A549 treated with AZD9567 at 1 μM for 4 hours (cell line): ENCODE results near the gene SPINT2. TPM values are rescaled to one million over a fixed set of nuclear protein-coding genes. Genes with fewer than 3 reads are reported as not detected.

Experiments
- total RNA-seq: library from RNA; stranded (reverse); fragments of 200-300 nt; extraction: Qiagen RNA extraction; gene quantifications from 5 replicates; pipeline ENCODE4 v1.2.3, GENCODE V29; 2022; ENCODE audit not compliant: insufficient read depth

The SPINT2 gene, protein sequence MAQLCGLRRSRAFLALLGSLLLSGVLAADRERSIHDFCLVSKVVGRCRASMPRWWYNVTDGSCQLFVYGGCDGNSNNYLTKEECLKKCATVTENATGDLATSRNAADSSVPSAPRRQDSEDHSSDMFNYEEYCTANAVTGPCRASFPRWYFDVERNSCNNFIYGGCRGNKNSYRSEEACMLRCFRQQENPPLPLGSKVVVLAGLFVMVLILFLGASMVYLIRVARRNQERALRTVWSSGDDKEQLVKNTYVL
- total RNA-seq, result 239 to 344 TPM (median 322 TPM) in 5 replicates

GRCh38 chr19:38264486-38265212 is at the start of gene SPINT2:
SPINT2 (plus strand) TSS chr19:38264573; CDS start chr19:38264893, 320 bp downstream.

GRCh38 chr19:38224014-38224862 is 40.1 kb upstream of the SPINT2 start, which contains the start of gene DPF1:
DPF1 (minus strand) TSS chr19:38224222; CDS start chr19:38224142, 80 bp downstream.

DNA sequence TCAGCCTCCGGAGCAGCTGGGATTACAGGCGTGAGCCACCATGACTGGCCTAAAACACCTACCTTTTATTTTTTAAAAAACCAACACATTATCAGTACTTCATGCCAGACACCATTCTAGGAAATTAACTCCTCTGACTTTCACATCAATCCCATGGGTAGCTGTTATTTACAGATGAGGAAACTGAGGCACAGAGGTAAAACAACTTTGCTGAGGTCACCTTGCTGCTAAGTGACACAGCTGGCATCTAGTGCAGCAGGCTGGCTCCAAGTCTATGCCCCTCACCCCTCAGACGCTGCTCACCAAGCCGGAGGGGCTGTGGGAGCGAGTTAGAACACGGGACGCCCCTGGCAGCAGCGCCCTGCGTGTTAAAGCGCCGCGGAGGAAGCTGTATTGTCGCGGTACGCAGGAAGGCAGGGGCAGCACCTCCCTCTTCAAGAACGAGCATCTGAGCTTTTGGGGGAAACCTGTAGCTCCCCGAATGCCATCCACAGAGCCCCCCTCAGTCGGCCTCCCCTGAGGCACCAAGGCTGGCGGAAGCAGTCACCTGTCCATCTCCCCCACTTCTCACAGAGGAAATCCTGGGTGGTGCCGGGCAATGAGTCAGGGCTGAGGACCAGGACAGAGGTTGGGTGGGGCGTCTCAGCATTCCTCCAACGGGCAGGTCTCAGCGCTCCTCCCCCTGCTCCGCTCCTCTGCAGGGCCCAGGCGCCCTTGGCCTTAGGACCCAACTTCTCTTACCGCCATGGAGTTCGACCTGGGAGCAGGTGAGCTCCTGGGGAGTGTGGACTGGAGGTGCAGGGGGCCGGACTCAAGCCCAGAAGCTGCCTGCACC is 39.4 kb downstream of the SPINT2 start, which contains the start of gene C19orf33:
TSS of gene C19orf33 (plus strand) at position 735 of the 835 bp plus-strand sequence. CDS start at position 746, 11 bp downstream.

DNA sequence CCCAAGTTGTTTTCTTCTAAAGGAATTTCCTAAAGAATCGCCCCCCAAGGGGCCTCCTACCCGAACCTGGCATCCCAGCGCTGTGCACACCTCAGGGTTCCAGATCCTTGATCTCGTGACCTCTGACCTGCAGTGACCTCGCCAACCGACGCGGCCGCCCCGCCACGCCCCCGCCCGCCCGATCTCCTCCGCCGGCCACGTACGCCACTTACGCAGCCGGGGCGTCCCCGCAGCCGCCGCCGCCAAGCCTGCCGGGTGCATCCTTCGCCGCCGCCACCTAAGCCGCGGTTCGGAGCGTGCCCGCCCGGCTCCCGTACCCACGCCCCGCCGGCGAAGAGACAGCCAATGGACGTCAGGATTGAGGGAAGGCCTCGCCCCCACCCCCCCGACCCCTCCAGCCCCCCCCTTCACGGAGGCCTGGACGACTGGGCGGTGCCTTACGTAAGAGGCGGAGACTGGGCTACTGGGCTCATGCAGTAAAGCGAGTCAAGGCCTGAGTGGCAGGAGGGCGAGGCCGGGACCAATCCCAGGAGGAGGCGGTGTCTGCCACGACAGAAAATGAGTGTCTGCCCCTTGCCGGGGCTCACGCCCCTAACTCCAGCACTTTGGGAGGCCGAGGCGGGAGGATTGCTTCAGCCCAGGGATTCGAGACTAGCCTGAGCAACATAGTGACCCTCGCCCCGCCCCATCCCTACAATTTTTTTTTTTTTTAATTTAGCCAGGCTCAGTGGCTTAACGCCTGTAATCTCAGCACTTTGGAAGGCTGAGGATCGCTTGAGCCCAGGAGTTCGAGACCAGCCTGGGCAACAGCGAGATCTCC is 51.5 kb downstream of the SPINT2 start, which contains the start of gene YIF1B:
TSS of gene YIF1B (minus strand) at position 291 of the 820 bp plus-strand sequence. CDS start at position 261, 30 bp downstream.

GRCh38 chr19:38319421-38320258 is 55.3 kb downstream of the SPINT2 start, which contains the start of gene KCNK6:
KCNK6 (plus strand) TSS chr19:38319845; CDS start chr19:38319951, 106 bp downstream.

Other genes starting within 250 kb of the SPINT2 start
- gene DPF1, start 40.4 kb upstream of the SPINT2 start, total RNA-seq, result 3.9 to 5.4 TPM (median 4.7 TPM) in 5 replicates
- 54.7 to 110 TPM (median 98.3 TPM) in 5 replicates for gene PPP1R14A, start 8.2 kb upstream of the SPINT2 start, total RNA-seq
- 638 to 747 TPM (median 679 TPM) in 5 replicates for gene C19orf33, start 39.7 kb downstream of the SPINT2 start, total RNA-seq
- gene YIF1B, start 51.4 kb downstream of the SPINT2 start, total RNA-seq, result 106 to 136 TPM (median 132 TPM) in 5 replicates
- 4.3 to 7.1 TPM (median 4.7 TPM) in 5 replicates for gene KCNK6, start 55.3 kb downstream of the SPINT2 start, total RNA-seq
- 1.2 to 1.6 TPM (median 1.4 TPM) in 4 of 5 replicates, not detected in the other for gene CATSPERG, start 71.3 kb downstream of the SPINT2 start, total RNA-seq
- gene PSMD8, start 110.0 kb downstream of the SPINT2 start, total RNA-seq, result 473 to 538 TPM (median 504 TPM) in 5 replicates
- gene GGN, start 123.5 kb downstream of the SPINT2 start, total RNA-seq, result 0.30 to 0.63 TPM (median 0.43 TPM) in 4 of 5 replicates, not detected in the other
- 0.53 to 3.0 TPM (median 2.5 TPM) in 5 replicates for gene SPRED3, start 124.1 kb downstream of the SPINT2 start, total RNA-seq
- gene FAM98C, start 138.5 kb downstream of the SPINT2 start, total RNA-seq, result 4.7 to 26.7 TPM (median 24.0 TPM) in 5 replicates
- gene RASGRP4, start 161.6 kb downstream of the SPINT2 start, total RNA-seq, result 0.03 to 0.17 TPM (median 0.11 TPM) in 4 of 5 replicates, not detected in the other
- 2.8 to 6.2 TPM (median 5.2 TPM) in 5 replicates for gene RYR1, start 169.1 kb downstream of the SPINT2 start, total RNA-seq